H1 (cell line): ENCODE data around the gene PABPN1.

Source experiments
- CREB1 ChIP-seq: IDR thresholded peaks from 2 replicates; pipeline ENCODE4 v1.6.1; 2012; ENCODE audit warnings: inconsistent platforms
- POLR2A ChIP-seq, 2 experiments: IDR thresholded peaks; 1 replicate in 1 of 2; 2 replicates in 1 of 2; pipeline ENCODE4 v1.6.1; 2011; ENCODE audit warnings: low read depth in 2 of 2, low read length in 2 of 2, mild to moderate bottlenecking in 2 of 2; ENCODE audit errors: control extremely low read depth in 1 of 2

GRCh38 chr14:23286902-23287479 lies 34.3 kb upstream of the PABPN1 start:
- TF ChIP-seq POLR2A (IDR thresholded peaks at IDR 0.05; ENCODE audit: control extremely low read depth in 1 of 2, low read depth in 2 of 2, low read length in 2 of 2) (no peak), CREB1 (no peak)
